Bronchial epithelial cell (primary cell): ENCODE results near the gene ACSF2. TPM values are rescaled to one million over a fixed set of nuclear protein-coding genes. Genes with fewer than 3 reads are reported as not detected.
"Not testable (repeated sequence)": the region's sequence is repeated elsewhere in the genome, so short reads cannot be mapped to it uniquely, and the experiment has no call there.

Experiments
- DNase-seq: peaks from one replicate; pipeline ENCODE4 v3.0.0-alpha.2; 2010; ENCODE audit warnings: low read depth
- FAIRE-seq: peaks from 2 replicates; lab custom pipeline; 2011; peaks lifted over from hg19 to GRCh38; lab: Jason Lieb, UNC
- H3K27me3 ChIP-seq: 2 replicates; pipeline ENCODE4 v1.5.1; 2011; ENCODE audit warnings: low read length; ENCODE audit not compliant: control insufficient read depth, insufficient read depth
- H3K36me3 ChIP-seq: 2 replicates; pipeline ENCODE4 v1.5.1; 2011; ENCODE audit warnings: low read length; ENCODE audit not compliant: control insufficient read depth, insufficient read depth
- H3K4me3 ChIP-seq: 2 replicates; pipeline ENCODE4 v1.5.1; 2011; ENCODE audit warnings: mild to moderate bottlenecking, low read depth, low read length, control low read depth
- CTCF ChIP-seq: IDR thresholded peaks from 2 replicates; pipeline ENCODE4 v1.5.1; 2011; ENCODE audit warnings: mild to moderate bottlenecking, moderate library complexity, low read length, control low read depth, inconsistent platforms; ENCODE audit not compliant: insufficient read depth, severe bottlenecking
- total RNA-seq: library from RNA; depleted of rRNA; stranded (reverse); fragments of >200 nt; gene quantifications from 2 replicates; pipeline ENCODE4 v1.2.1, GENCODE V29; 2014

The ACSF2 gene
- total RNA-seq, 1 donor from 2014 or later = 14.7 TPM

DNA sequence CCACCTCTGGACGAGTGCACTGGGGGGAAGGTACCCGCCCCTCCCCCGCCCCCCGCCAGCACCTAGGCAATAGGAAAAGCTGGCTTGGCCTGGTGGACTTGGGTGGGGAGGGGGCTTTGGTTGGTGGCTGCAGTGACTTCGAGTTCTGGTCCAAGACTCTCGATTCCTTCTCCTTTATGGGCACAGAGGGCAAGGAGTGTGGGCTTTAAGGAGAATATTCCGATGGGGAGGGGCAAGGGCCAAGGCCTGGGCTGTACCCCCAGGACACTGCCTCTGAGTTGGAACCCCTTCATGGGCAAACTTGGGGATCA lies 409 bp downstream of the ACSF2 start:
- no peaks in the 10 kb centered on the region for H3K36me3 ChIP-seq
- peak overlapping the region; percentile 54 for H3K4me3 ChIP-seq
- H3K27me3 ChIP-seq = no peaks in the 10 kb centered on the region
- FAIRE-seq = no peak
- TF ChIP-seq CTCF = no peak
- no peak for DNase-seq

DNA sequence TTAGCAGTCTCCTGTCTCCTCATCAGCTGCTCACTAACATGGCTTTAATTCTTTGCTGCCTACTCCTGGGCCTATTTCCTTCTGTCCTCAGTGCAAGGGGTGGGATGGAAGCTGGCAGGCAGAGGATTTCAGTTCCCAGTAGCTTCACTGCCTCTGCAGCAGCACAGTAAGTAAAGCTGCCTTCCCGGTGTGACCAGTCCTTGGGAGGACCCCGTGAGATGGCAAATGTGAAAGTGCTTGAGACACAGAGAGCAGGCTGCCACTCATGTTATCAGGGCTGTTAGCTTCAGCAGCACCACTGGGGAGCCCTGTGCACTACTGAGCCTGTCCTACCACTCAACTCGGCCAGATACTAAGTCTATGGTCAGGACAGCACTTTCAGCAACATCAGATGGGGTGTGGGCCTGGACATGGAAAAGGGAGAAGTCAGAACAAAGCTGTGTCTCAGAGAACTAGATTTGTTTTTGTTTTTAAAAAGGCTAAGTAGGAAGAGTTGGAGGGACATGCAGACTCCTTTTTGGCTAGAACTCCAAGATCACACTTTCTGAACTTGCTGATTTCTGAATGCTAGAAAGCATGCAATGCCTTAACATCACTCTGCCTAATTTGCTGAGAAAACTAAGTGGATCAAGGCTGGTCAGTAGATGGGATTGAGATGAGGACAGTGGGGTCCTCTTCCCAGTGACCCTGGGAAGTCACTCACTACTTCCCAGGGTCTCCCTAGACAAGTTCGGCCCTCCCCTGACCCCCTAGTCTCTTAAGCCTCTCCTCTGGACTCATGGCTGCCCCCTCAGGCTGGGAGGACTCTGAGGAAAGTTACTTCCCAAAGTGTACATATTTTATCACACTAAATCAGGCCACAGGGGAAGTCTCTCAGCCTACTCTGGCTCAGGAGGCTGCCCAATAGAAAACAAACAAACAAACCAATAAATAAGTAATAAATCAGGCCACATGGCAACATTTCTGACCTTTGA lies 1.1 kb downstream of the ACSF2 start:
- DNase-seq (peak; percentile 42), FAIRE-seq (no peak)
- Histone ChIP-seq H3K4me3 (peak overlapping the region; percentile 54), H3K27me3 (no peaks in the 10 kb centered on the region), H3K36me3 (peaks cover 2% of the 10 kb centered on the region)
- TF ChIP-seq CTCF = peak; percentile 34

DNA sequence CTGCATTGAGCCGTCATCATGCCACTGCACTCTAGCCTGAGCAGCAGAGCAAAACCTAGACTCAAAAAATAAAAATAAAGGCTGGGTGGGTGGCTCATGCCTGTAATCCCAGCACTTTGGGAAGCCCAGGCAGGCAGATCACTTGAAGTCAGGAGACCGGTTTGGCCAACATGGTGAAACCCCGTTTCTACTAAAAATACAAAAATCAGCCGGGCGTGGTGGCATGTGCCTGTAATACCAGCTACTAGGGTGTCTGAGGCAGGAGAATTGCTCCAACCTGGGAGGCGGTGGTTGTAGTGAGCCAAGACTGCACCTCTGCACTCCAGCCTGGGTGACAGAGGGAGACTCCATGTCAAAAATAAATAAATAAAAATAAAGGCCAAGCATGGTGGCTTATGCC lies 2.1 kb downstream of the ACSF2 start:
- not testable (repeated sequence) for FAIRE-seq, DNase-seq, H3K36me3 ChIP-seq, H3K27me3 ChIP-seq, H3K4me3 ChIP-seq

GRCh38 chr17:50428831-50429424 lies 2.9 kb downstream of the ACSF2 start:
- FAIRE-seq (peak; percentile 7), DNase-seq (peak; percentile 96)
- no peak overlapping the region for H3K4me3 ChIP-seq
- H3K27me3 ChIP-seq = no peaks in the 10 kb centered on the region
- TF ChIP-seq CTCF = no peak
- peaks cover 2% of the 10 kb centered on the region for H3K36me3 ChIP-seq

DNA sequence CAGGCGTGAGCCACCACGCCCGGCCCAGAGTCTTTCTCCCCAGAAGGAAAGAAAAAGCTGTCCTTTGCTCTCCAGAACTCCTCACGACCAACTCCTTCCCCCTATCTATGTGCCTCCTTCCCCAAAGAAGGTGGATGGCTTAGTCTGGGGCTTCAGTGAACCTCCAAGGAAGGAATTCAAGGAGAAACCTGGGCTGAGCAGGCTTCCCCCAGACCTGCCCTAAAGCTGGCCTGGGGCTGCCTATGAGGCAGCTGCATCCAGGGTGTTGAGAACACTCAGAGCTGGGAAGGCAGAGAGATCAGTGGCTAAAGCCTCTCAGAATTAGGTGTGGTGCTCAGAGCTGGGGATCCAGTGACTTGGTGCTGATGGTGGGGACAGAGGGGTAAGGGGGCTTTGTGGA lies 3.8 kb downstream of the ACSF2 start:
- no peaks in the 10 kb centered on the region for H3K27me3 ChIP-seq
- FAIRE-seq = no peak
- H3K4me3 ChIP-seq = no peak overlapping the region
- no peak for DNase-seq
- TF ChIP-seq CTCF = no peak
- H3K36me3 ChIP-seq = peaks cover 2% of the 10 kb centered on the region

GRCh38 chr17:50430821-50431618 lies 5.0 kb downstream of the ACSF2 start:
- no peak for FAIRE-seq

More at GRCh38 chr17:50430821-50431618, 5.0 kb downstream of the ACSF2 start:
- DNase-seq = no peak
- Histone ChIP-seq H3K36me3 (peaks cover 2% of the 10 kb centered on the region), H3K4me3 (no peak overlapping the region), H3K27me3 (no peaks in the 10 kb centered on the region)
- no peak for TF ChIP-seq CTCF
